H9 (cell line): ENCODE results near the gene ADAMTS17. TPM values are rescaled to one million over a fixed set of nuclear protein-coding genes. Genes with fewer than 3 reads are reported as not detected.

Source experiments
- DNase-seq: peaks from one replicate; pipeline ENCODE4 v3.0.0-alpha.2; 2017
- H2AFZ ChIP-seq: one replicate; pipeline ENCODE4 v1.6.1; 2013; ENCODE audit warnings: mild to moderate bottlenecking, low read length, control low read depth, moderate library complexity
- H2AK5ac ChIP-seq: 2 replicates; pipeline ENCODE4 v1.6.1; 2013; ENCODE audit warnings: low read length, control low read depth, mixed read lengths; ENCODE audit not compliant: insufficient read length
- H2BK120ac ChIP-seq: one replicate; pipeline ENCODE4 v1.6.1; 2013; ENCODE audit warnings: low read depth, mild to moderate bottlenecking, low read length, control low read depth, inconsistent platforms; ENCODE audit not compliant: poor library complexity, severe bottlenecking
- H2BK12ac ChIP-seq: 2 replicates; pipeline ENCODE4 v1.6.1; 2013; ENCODE audit warnings: low read length, control low read depth, mixed read lengths, low read depth; ENCODE audit not compliant: insufficient read length
- H2BK15ac ChIP-seq: 2 replicates; pipeline ENCODE4 v1.6.1; 2013; ENCODE audit warnings: low read depth, low read length, control low read depth
- H2BK20ac ChIP-seq: one replicate; pipeline ENCODE4 v1.6.1; 2013; ENCODE audit warnings: low read depth, mild to moderate bottlenecking, low read length, control low read depth, inconsistent platforms; ENCODE audit not compliant: poor library complexity, severe bottlenecking
- H2BK5ac ChIP-seq: 2 replicates; pipeline ENCODE4 v1.6.1; 2013; ENCODE audit warnings: low read length, control low read depth, mixed read lengths; ENCODE audit not compliant: insufficient read length
- H3K14ac ChIP-seq: 2 replicates; pipeline ENCODE4 v1.6.1; 2013; ENCODE audit warnings: low read length, control low read depth; ENCODE audit not compliant: insufficient read depth
- H3K18ac ChIP-seq: 2 replicates; pipeline ENCODE4 v1.6.1; 2013; ENCODE audit warnings: low read depth, mild to moderate bottlenecking, mixed read lengths, low read length, control low read depth; ENCODE audit not compliant: insufficient read length
- H3K23ac ChIP-seq: 2 replicates; pipeline ENCODE4 v1.6.1; 2013; ENCODE audit warnings: low read length, control low read depth, mixed read lengths, low read depth; ENCODE audit not compliant: insufficient read length
- H3K23me2 ChIP-seq: 2 replicates; pipeline ENCODE4 v1.6.1; 2013; ENCODE audit warnings: low read depth, mild to moderate bottlenecking, mixed read lengths, low read length, control low read depth; ENCODE audit not compliant: insufficient read length, poor library complexity, severe bottlenecking
- H3K27ac ChIP-seq: 2 replicates; pipeline ENCODE4 v1.5.1; 2013; ENCODE audit warnings: low read length, control low read depth, mixed read lengths, low read depth; ENCODE audit not compliant: insufficient read length
- H3K27me3 ChIP-seq: 2 replicates; pipeline ENCODE4 v1.6.1; 2013; ENCODE audit warnings: low read length, control low read depth, inconsistent platforms; ENCODE audit not compliant: insufficient read depth
- H3K4ac ChIP-seq: 2 replicates; pipeline ENCODE4 v1.6.1; 2013; ENCODE audit warnings: low read depth, mild to moderate bottlenecking, control low read depth, inconsistent platforms, low read length, moderate library complexity
- H3K4me1 ChIP-seq: 2 replicates; pipeline ENCODE4 v1.6.1; 2013; ENCODE audit warnings: low read length, control low read depth, inconsistent platforms; ENCODE audit not compliant: insufficient read depth
- H3K4me2 ChIP-seq: 2 replicates; pipeline ENCODE4 v1.6.1; 2013; ENCODE audit warnings: low read length, control low read depth, mixed read lengths; ENCODE audit not compliant: insufficient read length, insufficient read depth
- H3K56ac ChIP-seq: 2 replicates; pipeline ENCODE4 v1.6.1; 2013; ENCODE audit warnings: low read depth, mild to moderate bottlenecking, mixed read lengths, low read length, control low read depth; ENCODE audit not compliant: insufficient read length
- H3K79me1 ChIP-seq: 2 replicates; pipeline ENCODE4 v1.6.1; 2013; ENCODE audit warnings: low read depth, mild to moderate bottlenecking, moderate library complexity, low read length, control low read depth, inconsistent platforms; ENCODE audit not compliant: insufficient read depth, poor library complexity, severe bottlenecking
- H3K79me2 ChIP-seq: 2 replicates; pipeline ENCODE4 v1.6.1; 2013; ENCODE audit warnings: low read length, control low read depth, inconsistent platforms; ENCODE audit not compliant: insufficient read depth
- H3K9ac ChIP-seq: 2 replicates; pipeline ENCODE4 v1.6.1; 2013; ENCODE audit warnings: low read length, control low read depth, mixed read lengths; ENCODE audit not compliant: insufficient read length; ENCODE audit errors: extremely low read depth
- H3K9me3 ChIP-seq: one replicate; pipeline ENCODE4 v1.6.1; 2013; ENCODE audit warnings: low read depth, low read length, inconsistent platforms; ENCODE audit not compliant: control insufficient read depth
- H3T11ph ChIP-seq: one replicate; pipeline ENCODE4 v1.6.1; 2013; ENCODE audit warnings: mild to moderate bottlenecking, low read length, control low read depth, inconsistent platforms
- H4K20me1 ChIP-seq: one replicate; pipeline ENCODE4 v1.6.1; 2013; ENCODE audit not compliant: control insufficient read depth, insufficient read length, insufficient read depth
- H4K5ac ChIP-seq: 2 replicates; pipeline ENCODE4 v1.6.1; 2013; ENCODE audit warnings: low read depth, mild to moderate bottlenecking, mixed read lengths, low read length, control low read depth; ENCODE audit not compliant: insufficient read length
- H4K8ac ChIP-seq: replicated peaks from 2 replicates; pipeline ENCODE4 v1.6.1; 2013; ENCODE audit warnings: low read length, control low read depth, mixed read lengths, low read depth; ENCODE audit not compliant: insufficient read length
- H4K91ac ChIP-seq: 2 replicates; pipeline ENCODE4 v1.6.1; 2013; ENCODE audit warnings: low read depth, mild to moderate bottlenecking, moderate library complexity, mixed read lengths, low read length, control low read depth; ENCODE audit not compliant: insufficient read length
- H3K27ac Mint-ChIP-seq, 3 experiments: 2 replicates in 2 of 3; 3 replicates in 1 of 3; pipeline ENCODE4 v1.8.0; 2020 to 2021; ENCODE audit warnings: mixed read lengths in 3 of 3, mild to moderate bottlenecking in 1 of 3, moderate library complexity in 1 of 3
- H3K27me3 Mint-ChIP-seq: 2 replicates; pipeline ENCODE4 v1.8.0; 2021; ENCODE audit warnings: low read depth, mild to moderate bottlenecking, moderate library complexity, mixed read lengths
- H3K36me3 Mint-ChIP-seq, 3 experiments: 2 replicates in 2 of 3; 3 replicates in 1 of 3; pipeline ENCODE4 v1.8.0; 2020 to 2021; ENCODE audit warnings: low read depth in 3 of 3, mixed read lengths in 3 of 3; ENCODE audit not compliant: insufficient read depth in 1 of 3
- H3K4me1 Mint-ChIP-seq, 2 experiments: 2 replicates each; pipeline ENCODE4 v1.8.0; 2020; ENCODE audit warnings: mixed read lengths in 2 of 2
- H3K4me3 Mint-ChIP-seq, 2 experiments: 2 replicates in 1 of 2; 3 replicates in 1 of 2; pipeline ENCODE4 v1.8.0; 2020 to 2021; ENCODE audit warnings: mild to moderate bottlenecking in 2 of 2, mixed read lengths in 2 of 2, moderate library complexity in 1 of 2
- H3K9me3 Mint-ChIP-seq, 2 experiments: 2 replicates in 1 of 2; 3 replicates in 1 of 2; pipeline ENCODE4 v1.8.0; 2020; ENCODE audit warnings: mild to moderate bottlenecking in 2 of 2, mixed read lengths in 2 of 2, moderate library complexity in 1 of 2
- WGBS: extraction: QIAGEN DNeasy Blood & Tissue Kit; methylation state at CpG from one replicate; pipeline ENCODE4 v1.1.7; 2013; ENCODE audit warnings: missing lambda C conversion rate, low lambda C conversion rate, mixed read lengths; ENCODE audit not compliant: insufficient read length; ENCODE audit errors: extremely low coverage; 5-methylcytosine and 5-hydroxymethylcytosine counted together
- total RNA-seq: library from RNA; stranded (reverse); gene quantifications from 2 replicates; pipeline ENCODE4 v1.2.1, GENCODE V29; 2021
- TF ChIP-seq, protein P1 (sequence below): fragments of 200-600 bp; sonication (generic); conservative IDR thresholded peaks from 3 replicates; pipeline ENCODE4 v1.8.0; 2021; ENCODE audit warnings: antibody characterized with exemption, mild to moderate bottlenecking

ADAMTS17 gene
- total RNA-seq, 1 experiment from 2014 or later: 2.9 TPM

DNA sequence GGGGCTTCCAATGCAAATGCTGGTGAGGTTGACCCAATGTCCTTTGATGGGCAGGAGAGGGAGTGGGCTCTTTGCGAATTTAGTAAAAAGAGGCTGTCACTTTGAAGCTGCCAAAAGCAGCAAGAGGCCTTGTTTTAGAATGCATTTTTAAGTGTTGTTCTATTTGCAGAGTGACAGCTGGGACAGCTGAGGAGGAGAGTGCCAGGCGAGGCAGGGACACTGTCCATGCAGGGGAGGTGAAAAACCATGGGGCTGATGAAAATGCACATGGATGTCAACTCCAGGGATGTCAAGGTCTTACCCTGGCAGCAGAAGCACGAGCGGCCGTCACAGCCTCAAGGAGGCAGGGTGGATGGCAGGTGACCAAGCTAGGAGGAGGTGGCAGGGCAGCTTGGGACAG is 279.8 kb downstream of the ADAMTS17 start:
- Histone ChIP-seq H3K4me2 (no peak overlapping the region), H3K14ac (no peak overlapping the region), H4K5ac (no peak overlapping the region), H3K27ac (no peak overlapping the region), H3K9me3 (no peaks in the 10 kb centered on the region), H3K27me3 (peaks cover 2% of the 10 kb centered on the region), H2BK15ac (no peak overlapping the region), H2BK20ac (no peak overlapping the region), H3K4ac (no peak overlapping the region), H3K79me2 (no peaks in the 10 kb centered on the region), H3K4me1 (no peaks in the 10 kb centered on the region), H4K20me1 (no peaks in the 10 kb centered on the region), H2BK12ac (no peak overlapping the region), H3K23ac (no peak overlapping the region), H3K9ac (no peak overlapping the region), H2AK5ac (no peak overlapping the region), H3T11ph (no peak overlapping the region), H3K56ac (no peak overlapping the region), H4K8ac (no peak overlapping the region), H3K18ac (no peak overlapping the region), H2AFZ (no peak overlapping the region), H3K79me1 (no peaks in the 10 kb centered on the region), H2BK120ac (no peak overlapping the region), H2BK5ac (no peak overlapping the region), H3K23me2 (no peaks in the 10 kb centered on the region), H4K91ac (no peak overlapping the region)
- no peak for DNase-seq
- TF ChIP-seq, protein P1, sequence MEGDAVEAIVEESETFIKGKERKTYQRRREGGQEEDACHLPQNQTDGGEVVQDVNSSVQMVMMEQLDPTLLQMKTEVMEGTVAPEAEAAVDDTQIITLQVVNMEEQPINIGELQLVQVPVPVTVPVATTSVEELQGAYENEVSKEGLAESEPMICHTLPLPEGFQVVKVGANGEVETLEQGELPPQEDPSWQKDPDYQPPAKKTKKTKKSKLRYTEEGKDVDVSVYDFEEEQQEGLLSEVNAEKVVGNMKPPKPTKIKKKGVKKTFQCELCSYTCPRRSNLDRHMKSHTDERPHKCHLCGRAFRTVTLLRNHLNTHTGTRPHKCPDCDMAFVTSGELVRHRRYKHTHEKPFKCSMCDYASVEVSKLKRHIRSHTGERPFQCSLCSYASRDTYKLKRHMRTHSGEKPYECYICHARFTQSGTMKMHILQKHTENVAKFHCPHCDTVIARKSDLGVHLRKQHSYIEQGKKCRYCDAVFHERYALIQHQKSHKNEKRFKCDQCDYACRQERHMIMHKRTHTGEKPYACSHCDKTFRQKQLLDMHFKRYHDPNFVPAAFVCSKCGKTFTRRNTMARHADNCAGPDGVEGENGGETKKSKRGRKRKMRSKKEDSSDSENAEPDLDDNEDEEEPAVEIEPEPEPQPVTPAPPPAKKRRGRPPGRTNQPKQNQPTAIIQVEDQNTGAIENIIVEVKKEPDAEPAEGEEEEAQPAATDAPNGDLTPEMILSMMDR: no peak
- H3K9me3 Mint-ChIP-seq: peaks cover 3 to 4% of the 10 kb centered on the region in 2 experiments; a peak in 3 of 5 replicates
- H3K27ac Mint-ChIP-seq: no peak overlapping the region
- H3K4me1 Mint-ChIP-seq: 0 out of 4 replicates have a peak, but pooled peaks cover 0 to 3% of the 10 kb centered on the region in 2 experiments
- no peak overlapping the region for H3K4me3 Mint-ChIP-seq
- peaks cover 28% of the 10 kb centered on the region for H3K27me3 Mint-ChIP-seq
- no peaks in the 10 kb centered on the region for H3K36me3 Mint-ChIP-seq
- no CpG with 5 or more reads among the region's 5 CpGs for WGBS
